ENCODE data around the gene EFHC2. TPM values are rescaled to one million over a fixed set of nuclear protein-coding genes. Genes with fewer than 3 reads are reported as not detected.

The EFHC2 gene
- polyA plus RNA-seq, 1 donor (not counting 4 experiments of a cell fraction or from before 2014, with no cell fraction given), result 0.98 TPM

GRCh38 chrX:44330227-44330626, 13.2 kb downstream of the EFHC2 start:
- H3K4me1 ChIP-seq (ENCODE audit: control insufficient read depth, extremely low read depth, insufficient read depth, low read length), result no peaks in the 10 kb centered on the region
- H3K4me3 ChIP-seq (ENCODE audit: control insufficient read depth in 2 of 3, extremely low read depth in 1 of 3, insufficient read depth in 2 of 3, low read depth in 1 of 3, low read length in 3 of 3), result no peak overlapping the region
- no peaks in the 10 kb centered on the region for H3K79me2 ChIP-seq (ENCODE audit: control insufficient read depth, insufficient read depth, low read length)
- H2AFZ ChIP-seq (ENCODE audit: control insufficient read depth, low read length), result no peak overlapping the region
- no peak for FAIRE-seq
- no peak for DNase-seq (ENCODE audit: low read depth, low spot score)
- no peaks in the 10 kb centered on the region for H3K9me1 ChIP-seq (ENCODE audit: control insufficient read depth, extremely low read depth, insufficient read depth, low read length)
- dilution Hi-C loops (cut with MboI; ENCODE audit: extremely low pct_ligation_motif_present, low sequenced_read_pairs), result no loop called here
- H3K4me2 ChIP-seq (ENCODE audit: control insufficient read depth, extremely low read depth, insufficient read depth, low read depth, low read length), result no peak overlapping the region
- H3K36me3 ChIP-seq (ENCODE audit: control insufficient read depth in 2 of 2, extremely low read depth in 1 of 2, insufficient read depth in 2 of 2, low read length in 2 of 2), result no peaks in the 10 kb centered on the region
- H3K27ac ChIP-seq (ENCODE audit: control insufficient read depth, insufficient read depth, low read length), result no peak overlapping the region
- TF ChIP-seq EZH2 (IDR thresholded peaks at IDR 0.05; ENCODE audit: low read length) (no peak), CTCF (optimal IDR thresholded peaks at IDR 0.05 in 1 of 3, IDR thresholded peaks at IDR 0.05 in 1 of 3, conservative IDR thresholded peaks at IDR 0.05 in 1 of 3; ENCODE audit: extremely low read depth in 1 of 3, insufficient read depth in 2 of 3, low read length in 3 of 3) (no peak)
- H3K9ac ChIP-seq (ENCODE audit: control insufficient read depth, extremely low read depth, insufficient read depth, low read length), result no peak overlapping the region
- no peaks in the 10 kb centered on the region for H3K9me3 ChIP-seq (ENCODE audit: control insufficient read depth, low read depth, low read length)
- no peaks in the 10 kb centered on the region for H3K27me3 ChIP-seq (ENCODE audit: control insufficient read depth, extremely low read depth, insufficient read depth, low read length)
- H4K20me1 ChIP-seq (ENCODE audit: control insufficient read depth, extremely low read depth, insufficient read depth, low read length), result no peaks in the 10 kb centered on the region

GRCh38 chrX:44319550-44319949, 23.9 kb downstream of the EFHC2 start:
- no peaks in the 10 kb centered on the region for H3K79me2 ChIP-seq (ENCODE audit: control insufficient read depth, insufficient read depth, low read length)
- no peak for DNase-seq (ENCODE audit: low read depth, low spot score)
- no peak overlapping the region for H3K27ac ChIP-seq (ENCODE audit: control insufficient read depth, insufficient read depth, low read length)
- H3K4me1 ChIP-seq (ENCODE audit: control insufficient read depth, extremely low read depth, insufficient read depth, low read length), result no peaks in the 10 kb centered on the region
- H3K36me3 ChIP-seq (ENCODE audit: control insufficient read depth in 2 of 2, extremely low read depth in 1 of 2, insufficient read depth in 2 of 2, low read length in 2 of 2), result no peaks in the 10 kb centered on the region
- H3K4me3 ChIP-seq (ENCODE audit: control insufficient read depth in 2 of 3, extremely low read depth in 1 of 3, insufficient read depth in 2 of 3, low read depth in 1 of 3, low read length in 3 of 3), result no peak overlapping the region
- no peak overlapping the region for H3K9ac ChIP-seq (ENCODE audit: control insufficient read depth, extremely low read depth, insufficient read depth, low read length)
- no peaks in the 10 kb centered on the region for H3K9me1 ChIP-seq (ENCODE audit: control insufficient read depth, extremely low read depth, insufficient read depth, low read length)
- no peaks in the 10 kb centered on the region for H3K27me3 ChIP-seq (ENCODE audit: control insufficient read depth, extremely low read depth, insufficient read depth, low read length)
- dilution Hi-C loops (cut with MboI; ENCODE audit: extremely low pct_ligation_motif_present, low sequenced_read_pairs), result no loop called here
- FAIRE-seq, result no peak
- H3K9me3 ChIP-seq (ENCODE audit: control insufficient read depth, low read depth, low read length), result no peaks in the 10 kb centered on the region
- H2AFZ ChIP-seq (ENCODE audit: control insufficient read depth, low read length), result peak overlapping the region; percentile 52
- no peaks in the 10 kb centered on the region for H4K20me1 ChIP-seq (ENCODE audit: control insufficient read depth, extremely low read depth, insufficient read depth, low read length)
- TF ChIP-seq EZH2 (IDR thresholded peaks at IDR 0.05; ENCODE audit: low read length) (no peak), CTCF (optimal IDR thresholded peaks at IDR 0.05 in 1 of 3, IDR thresholded peaks at IDR 0.05 in 1 of 3, conservative IDR thresholded peaks at IDR 0.05 in 1 of 3; ENCODE audit: extremely low read depth in 1 of 3, insufficient read depth in 2 of 3, low read length in 3 of 3) (no peak)
- H3K4me2 ChIP-seq (ENCODE audit: control insufficient read depth, extremely low read depth, insufficient read depth, low read depth, low read length), result peak overlapping the region; percentile 43
